Measurements from ENCODE around the gene KREMEN2. TPM values are rescaled to one million over a fixed set of nuclear protein-coding genes. Genes with fewer than 3 reads are reported as not detected.

KREMEN2 gene
- total and polyA plus RNA-seq, 9 of the 15 experiments (the other 6 are each of a cell fraction or from before 2014, with no cell fraction given): 0.04 to 7.7 (median 1.5) TPM; not detected in 1

DNA sequence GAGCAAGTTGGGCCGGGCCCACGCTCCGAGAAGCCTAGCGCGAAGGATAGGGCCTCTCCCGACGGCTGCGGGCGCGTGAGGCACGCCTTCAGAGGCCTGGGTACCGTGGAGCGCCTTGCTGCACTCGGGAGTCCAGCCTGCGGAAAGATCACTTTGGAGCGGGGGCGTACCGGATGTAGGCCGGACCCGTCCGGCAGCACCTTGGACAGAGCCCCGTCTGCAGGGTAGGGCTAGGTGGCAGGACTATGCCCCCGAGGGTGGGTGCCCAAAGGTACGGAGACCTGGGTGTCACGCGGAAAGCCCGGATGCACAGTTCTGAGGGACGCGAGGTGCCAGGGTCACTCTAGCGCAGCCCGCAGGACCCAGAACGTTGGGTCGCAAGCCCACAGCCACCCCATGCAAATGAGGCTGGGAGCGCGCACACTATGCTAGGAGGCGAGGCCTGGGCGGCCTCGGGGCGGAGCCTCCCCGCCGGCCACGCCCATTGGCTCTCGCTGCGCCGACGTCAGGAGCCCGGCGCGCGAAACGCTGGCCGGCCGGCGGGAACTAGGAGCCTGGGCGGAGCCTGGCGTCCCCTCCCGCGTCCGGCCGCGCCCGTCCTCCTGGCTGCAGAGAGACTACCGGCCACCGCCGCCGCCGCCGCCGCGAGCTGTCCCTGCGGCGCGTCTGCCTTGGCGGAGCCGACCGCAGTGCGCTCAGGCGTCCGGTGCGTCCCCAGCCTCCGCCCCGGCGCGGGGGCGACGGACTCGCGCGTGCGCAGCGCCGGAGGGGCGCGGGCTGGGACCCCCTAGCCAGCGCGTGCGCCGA is 4.9 kb downstream of the KREMEN2 start, which contains the start of gene PAQR4 (continued):
- TF ChIP-seq, protein P1, sequence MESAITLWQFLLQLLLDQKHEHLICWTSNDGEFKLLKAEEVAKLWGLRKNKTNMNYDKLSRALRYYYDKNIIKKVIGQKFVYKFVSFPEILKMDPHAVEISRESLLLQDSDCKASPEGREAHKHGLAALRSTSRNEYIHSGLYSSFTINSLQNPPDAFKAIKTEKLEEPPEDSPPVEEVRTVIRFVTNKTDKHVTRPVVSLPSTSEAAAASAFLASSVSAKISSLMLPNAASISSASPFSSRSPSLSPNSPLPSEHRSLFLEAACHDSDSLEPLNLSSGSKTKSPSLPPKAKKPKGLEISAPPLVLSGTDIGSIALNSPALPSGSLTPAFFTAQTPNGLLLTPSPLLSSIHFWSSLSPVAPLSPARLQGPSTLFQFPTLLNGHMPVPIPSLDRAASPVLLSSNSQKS (CRISPR knock-in tag; IDR thresholded peaks at IDR 0.05): no peak
- TF ChIP-seq TOE1 (IDR thresholded peaks at IDR 0.05; ENCODE audit: borderline replicate concordance) (peak; percentile 46; the same call in 1 of the 2 replicates), TOE1 (CRISPR knock-in tag; IDR thresholded peaks at IDR 0.05; ENCODE audit: borderline replicate concordance, low read depth) (peak; percentile 89; the same call in 1 of the 2 replicates), SLC30A9 (CRISPR knock-in tag; IDR thresholded peaks at IDR 0.05) (no peak), ZBTB11 (CRISPR knock-in tag; IDR thresholded peaks at IDR 0.05) (peak in 2 of 3 experiments; percentile 54 to 89; a peak in 4 of 6 replicates), NR2F6 (CRISPR knock-in tag; IDR thresholded peaks at IDR 0.05) (no peak), HDAC1 (IDR thresholded peaks at IDR 0.05) (peak in 1 of 2 experiments; percentile 99; a peak in 3 of 4 replicates), KDM1A (IDR thresholded peaks at IDR 0.05) (no peak), SMARCB1 (IDR thresholded peaks at IDR 0.05; ENCODE audit: insufficient read length, low read depth) (peak; percentile 79), VEZF1 (CRISPR knock-in tag; IDR thresholded peaks at IDR 0.05) (peak; percentile 71), SUPT5H (IDR thresholded peaks at IDR 0.05) (peak; percentile 57; the same call in 1 of the 2 replicates), CC2D1A (IDR thresholded peaks at IDR 0.05) (peak; percentile 86; the same call in 1 of the 2 replicates), ELF2 (CRISPR knock-in tag; IDR thresholded peaks at IDR 0.05) (peak; percentile 60; the same call in 1 of the 2 replicates), KLF16 (IDR thresholded peaks at IDR 0.05) (no peak), ATF4 (CRISPR knock-in tag; IDR thresholded peaks at IDR 0.05) (no peak), E2F3 (CRISPR knock-in tag; IDR thresholded peaks at IDR 0.05) (peak; percentile 96), NCOA4 (IDR thresholded peaks at IDR 0.05; ENCODE audit: partially characterized antibody) (no peak)
- TF ChIP-seq, protein P2, sequence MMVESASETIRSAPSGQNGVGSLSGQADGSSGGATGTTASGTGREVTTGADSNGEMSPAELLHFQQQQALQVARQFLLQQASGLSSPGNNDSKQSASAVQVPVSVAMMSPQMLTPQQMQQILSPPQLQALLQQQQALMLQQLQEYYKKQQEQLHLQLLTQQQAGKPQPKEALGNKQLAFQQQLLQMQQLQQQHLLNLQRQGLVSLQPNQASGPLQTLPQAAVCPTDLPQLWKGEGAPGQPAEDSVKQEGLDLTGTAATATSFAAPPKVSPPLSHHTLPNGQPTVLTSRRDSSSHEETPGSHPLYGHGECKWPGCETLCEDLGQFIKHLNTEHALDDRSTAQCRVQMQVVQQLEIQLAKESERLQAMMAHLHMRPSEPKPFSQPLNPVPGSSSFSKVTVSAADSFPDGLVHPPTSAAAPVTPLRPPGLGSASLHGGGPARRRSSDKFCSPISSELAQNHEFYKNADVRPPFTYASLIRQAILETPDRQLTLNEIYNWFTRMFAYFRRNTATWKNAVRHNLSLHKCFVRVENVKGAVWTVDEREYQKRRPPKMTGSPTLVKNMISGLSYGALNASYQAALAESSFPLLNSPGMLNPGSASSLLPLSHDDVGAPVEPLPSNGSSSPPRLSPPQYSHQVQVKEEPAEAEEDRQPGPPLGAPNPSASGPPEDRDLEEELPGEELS (CRISPR knock-in tag; IDR thresholded peaks at IDR 0.05; ENCODE audit: borderline replicate concordance): peak; percentile 56; the same call in 1 of the 2 replicates

Measured in K562 (cell line).